GM18508 (cell line): ENCODE data around the gene TADA2B.

ENCODE experiments used
- ATAC-seq: cut with Tn5 transposase; IDR thresholded peaks from one replicate; pipeline ENCODE4 v1.9.1; 2021; ENCODE audit warnings: moderate number of reproducible peaks; ENCODE audit not compliant: insufficient read depth, unreplicated experiment

The TADA2B gene

DNA sequence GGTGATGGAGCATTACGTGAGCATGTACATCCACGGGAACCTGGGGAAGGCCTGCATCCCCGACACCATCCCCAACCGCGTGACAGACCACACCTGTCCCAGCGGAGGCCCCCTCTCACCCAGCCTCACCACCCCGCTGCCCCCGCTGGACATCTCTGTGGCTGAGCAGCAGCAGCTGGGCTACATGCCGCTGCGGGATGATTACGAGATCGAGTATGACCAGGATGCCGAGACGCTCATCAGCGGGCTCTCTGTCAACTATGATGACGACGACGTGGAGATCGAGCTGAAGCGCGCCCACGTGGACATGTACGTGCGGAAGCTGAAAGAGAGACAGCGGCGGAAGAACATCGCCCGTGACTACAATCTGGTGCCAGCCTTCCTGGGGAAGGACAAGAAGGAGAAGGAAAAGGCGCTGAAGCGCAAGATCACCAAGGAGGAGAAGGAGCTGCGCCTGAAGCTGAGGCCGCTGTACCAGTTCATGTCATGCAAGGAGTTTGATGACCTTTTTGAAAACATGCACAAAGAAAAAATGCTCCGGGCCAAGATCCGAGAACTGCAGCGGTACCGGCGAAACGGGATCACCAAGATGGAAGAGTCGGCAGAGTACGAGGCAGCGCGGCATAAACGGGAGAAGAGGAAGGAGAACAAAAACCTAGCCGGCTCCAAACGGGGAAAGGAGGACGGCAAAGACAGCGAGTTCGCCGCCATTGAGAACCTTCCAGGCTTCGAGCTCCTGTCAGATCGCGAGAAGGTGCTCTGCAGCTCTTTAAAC is 11.1 kb downstream of the TADA2B start:
- no peak for ATAC-seq

DNA sequence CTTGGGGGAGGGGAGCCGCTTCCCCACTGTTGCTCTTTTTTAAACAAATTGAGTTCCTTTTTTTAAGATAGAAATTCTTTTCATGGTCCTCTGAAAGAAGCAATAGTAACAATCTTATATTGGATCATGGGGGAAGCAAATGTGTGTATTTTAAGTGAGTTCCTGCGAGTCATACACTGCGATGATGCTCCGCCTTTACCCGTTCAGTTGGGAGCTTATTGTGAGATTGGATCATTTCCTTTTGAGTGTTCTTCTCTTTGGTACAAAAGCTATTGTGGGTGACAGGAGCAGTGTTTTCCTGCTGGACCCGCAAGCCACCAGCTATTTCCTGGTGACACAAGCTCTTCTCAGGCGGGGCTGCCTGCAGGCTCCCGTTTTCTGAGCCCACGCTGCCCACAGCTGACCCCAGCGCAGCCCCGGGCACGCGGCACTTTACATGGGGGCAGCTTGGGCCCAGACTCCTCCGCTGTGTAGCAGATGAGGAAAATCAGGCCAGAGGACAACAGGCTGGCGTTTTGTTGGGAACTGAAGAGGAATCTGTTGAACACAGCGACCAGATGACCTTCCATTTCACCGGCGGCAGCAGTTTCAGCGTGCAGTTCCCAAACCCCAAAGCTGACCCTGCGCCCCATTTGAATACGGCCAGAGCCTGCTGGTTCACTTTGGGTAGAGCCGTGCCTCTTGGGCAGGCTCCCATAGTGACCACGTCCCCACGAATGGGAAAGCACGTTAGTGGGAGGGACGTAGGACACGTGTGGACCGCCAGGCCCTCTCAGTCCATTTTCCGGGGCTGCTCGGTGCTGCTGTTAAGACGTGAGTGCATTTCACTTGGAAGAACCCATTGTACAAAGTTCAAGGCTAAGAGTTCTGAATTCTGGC is 12.2 kb downstream of the TADA2B start:
- no peak for ATAC-seq

DNA sequence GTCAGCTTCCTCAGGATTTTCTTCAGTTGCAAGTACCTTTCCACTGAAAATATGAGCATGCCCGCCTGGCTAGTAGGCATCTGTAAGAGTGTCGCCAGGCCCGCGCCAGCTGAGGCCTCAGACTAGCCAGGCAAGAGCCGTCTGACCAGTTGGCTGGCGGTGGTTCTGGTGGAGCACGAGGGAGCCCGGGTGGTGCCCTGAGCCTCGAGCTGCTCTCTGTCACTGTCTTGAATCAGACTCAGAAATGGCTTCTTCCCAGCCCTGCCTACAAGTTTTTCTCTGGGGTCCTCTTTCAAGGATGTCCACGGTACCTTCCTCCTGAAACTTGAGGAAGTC is 12.8 kb downstream of the TADA2B start:
- ATAC-seq = no peak

DNA sequence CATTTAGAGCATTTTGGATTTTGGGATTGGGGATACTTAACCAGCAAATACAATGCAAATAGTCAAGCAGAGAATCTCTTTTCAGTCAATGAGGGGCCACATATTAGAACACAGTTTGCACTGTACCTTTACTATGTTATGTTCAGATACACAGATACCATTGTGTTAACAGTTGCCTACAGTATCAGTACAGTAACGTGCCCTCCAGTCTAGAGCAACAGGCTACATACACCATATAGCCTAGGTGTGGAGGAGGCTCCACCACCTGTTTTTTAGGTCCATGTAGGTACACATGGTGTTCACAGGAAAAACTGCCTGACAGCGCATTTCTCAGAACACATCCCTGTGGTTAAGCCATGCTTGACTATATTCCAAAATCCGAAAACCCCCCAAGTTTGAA is 15.6 kb downstream of the TADA2B start:
- ATAC-seq = no peak

DNA sequence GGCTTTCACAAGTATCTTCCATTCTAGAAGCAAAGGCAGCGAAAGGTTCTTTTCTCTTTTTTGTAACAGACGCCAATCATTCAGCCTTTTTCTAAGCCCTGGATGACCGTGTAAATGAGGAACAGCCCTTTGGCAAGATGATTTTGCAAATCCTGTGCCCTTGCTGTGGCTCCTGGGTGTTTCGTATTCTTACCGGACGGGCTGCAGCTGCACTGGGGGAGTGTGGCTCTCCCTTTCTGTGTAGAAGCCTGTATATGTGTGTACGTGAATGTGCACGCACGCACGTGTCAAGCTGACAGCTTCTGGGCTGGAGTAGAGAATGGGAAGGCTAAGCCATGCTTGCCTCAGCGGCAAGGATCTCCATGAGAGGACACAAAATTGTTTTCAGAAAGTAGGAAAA is 16.5 kb downstream of the TADA2B start:
- ATAC-seq = no peak

DNA sequence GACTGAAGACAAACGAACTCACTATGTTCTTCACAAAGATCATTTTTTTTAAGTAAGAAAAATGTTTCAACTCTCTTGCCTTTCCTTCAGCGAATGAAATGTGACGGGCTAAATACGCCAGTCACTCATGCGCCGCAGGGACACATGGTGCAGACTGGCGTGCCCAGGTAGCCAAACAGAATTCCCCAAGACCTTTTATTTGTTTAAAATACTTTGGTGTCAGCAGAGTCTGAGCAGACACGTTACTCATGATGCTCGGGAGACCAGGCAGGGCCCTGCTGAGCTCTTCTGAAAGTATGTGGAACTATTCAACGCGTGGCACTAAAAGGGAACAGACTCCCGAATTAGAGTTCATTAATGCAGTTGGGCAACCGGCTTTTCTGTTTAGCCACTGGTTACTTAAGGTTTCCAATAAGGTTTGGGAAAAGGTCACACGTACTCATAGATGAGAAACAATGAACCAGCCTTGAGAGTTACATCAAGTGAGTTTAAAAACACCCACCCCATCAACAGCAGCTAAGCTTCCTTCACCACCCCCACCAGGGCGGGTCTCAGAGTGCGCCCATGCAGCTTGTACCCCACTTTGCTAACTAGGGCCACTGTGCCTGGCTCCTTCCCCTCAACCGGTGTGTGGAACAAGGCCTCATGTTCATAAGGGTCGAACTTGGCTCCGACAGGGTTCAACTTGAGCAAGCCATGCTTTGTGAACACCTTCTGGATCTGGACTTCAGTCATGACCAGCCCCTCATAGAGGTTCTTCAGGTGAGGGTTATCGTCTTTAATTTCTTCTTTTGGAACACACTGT is 17.4 kb downstream of the TADA2B start:
- ATAC-seq = no peak

DNA sequence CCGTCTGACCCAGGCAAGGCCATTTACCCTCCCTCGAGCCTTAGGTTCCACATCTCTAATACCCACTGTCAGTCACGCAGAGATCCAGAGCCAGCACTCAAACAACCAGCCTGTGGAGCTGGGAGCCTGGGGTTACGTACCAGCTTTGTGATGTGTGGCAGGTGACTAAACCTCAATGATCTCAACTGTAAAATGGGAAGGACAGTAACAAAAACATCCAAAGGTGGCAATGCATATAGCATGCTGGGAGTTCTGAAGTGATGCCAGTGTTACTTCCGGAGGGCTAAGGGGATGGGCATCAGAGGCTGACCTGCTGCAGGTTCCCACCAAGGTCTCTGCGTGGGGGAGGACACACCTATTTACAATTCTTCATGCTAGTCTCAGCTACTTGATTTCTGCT is 18.6 kb downstream of the TADA2B start:
- no peak for ATAC-seq

DNA sequence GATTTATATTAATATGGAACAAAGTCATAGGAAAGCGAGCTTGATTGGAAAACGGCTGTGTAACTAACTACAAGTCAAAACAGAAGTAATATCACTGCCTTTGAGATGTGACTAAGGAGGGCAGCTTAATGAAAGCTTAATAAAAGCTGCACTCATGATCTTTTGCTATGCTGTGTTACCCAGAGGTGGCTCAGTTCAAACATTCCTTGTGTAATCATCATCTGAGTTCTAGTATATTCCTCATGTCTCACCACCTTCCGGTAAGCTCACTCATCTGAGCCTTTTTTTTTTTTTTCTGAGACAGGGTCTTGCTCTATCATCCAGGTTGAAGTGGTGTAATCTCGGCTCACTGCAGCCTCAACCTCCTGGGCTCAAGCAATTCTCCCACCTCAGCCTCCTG is 19.6 kb downstream of the TADA2B start:
- no peak for ATAC-seq

DNA sequence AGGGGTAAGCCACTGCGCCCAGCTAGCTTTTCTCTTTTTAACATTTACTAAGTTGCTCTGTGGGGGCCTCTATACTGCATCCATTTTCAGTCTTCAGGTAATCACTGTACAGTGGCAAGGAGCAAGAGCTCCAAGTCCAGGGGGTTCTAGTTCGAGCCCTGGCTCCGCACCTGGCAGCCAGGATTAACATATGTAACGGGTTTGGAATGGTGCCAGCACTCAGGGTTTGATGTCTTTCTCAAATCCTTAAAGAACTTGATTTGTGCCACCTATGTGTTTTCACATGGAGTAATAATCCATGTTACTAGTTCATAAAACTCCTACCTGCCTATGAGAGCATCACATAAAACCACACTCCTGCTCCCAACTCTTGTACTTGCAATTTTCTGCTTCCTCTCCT is 20.2 kb downstream of the TADA2B start:
- no peak for ATAC-seq

DNA sequence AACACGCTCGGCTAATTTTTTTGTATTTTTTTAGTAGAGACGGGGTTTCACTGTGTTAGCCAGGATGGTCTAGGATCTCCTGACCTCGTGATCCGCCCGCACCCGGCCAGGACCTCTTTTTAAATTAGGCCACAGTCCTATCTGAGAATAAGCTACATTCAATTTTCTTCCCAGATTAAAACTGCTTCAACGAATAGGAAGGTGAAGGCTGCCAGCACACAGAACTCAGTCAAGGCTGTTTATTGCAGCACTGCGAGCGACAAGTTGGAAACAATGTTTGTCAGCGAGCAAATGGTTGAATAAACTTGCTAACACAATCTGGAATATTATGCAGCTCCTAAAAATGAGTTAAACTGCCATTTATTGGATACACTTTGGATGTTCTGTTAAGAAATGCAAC is 22.8 kb downstream of the TADA2B start:
- no peak for ATAC-seq

DNA sequence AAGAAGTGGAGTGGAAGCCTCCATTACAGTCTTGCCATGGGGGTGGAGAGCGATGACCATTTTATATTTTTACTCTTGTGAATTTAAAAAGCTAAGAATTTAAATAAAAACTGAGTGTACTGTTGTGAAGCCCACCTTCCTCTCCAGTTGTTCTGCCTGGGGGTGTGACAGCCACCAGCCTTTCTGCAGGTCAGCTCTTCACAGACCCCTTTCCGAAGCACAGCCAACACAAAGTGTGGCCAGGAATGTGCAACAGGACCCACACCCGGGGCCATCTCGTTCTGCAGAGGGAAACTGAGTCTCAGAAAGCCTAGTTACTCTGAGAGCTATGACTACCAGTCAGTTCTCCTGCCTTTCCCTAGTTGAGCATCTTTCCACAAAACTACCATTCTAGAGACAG is 23.3 kb downstream of the TADA2B start:
- no peak for ATAC-seq

DNA sequence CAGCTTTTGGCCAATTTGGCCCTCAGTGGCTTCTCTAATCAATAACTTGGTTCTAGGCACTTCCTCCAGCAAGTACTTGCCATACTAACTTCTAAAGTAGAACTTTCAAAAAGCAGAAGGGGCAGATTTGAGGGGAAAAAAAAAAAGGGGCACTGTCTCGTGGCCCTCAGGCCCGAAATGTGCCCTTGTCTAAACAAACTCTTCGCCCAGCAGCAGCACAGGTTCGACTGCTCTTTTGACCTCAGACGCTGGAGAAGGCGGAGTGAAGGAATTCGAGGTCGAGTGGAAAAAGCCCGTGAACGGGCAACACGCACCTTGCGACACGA is 23.9 kb downstream of the TADA2B start:
- no peak for ATAC-seq

DNA sequence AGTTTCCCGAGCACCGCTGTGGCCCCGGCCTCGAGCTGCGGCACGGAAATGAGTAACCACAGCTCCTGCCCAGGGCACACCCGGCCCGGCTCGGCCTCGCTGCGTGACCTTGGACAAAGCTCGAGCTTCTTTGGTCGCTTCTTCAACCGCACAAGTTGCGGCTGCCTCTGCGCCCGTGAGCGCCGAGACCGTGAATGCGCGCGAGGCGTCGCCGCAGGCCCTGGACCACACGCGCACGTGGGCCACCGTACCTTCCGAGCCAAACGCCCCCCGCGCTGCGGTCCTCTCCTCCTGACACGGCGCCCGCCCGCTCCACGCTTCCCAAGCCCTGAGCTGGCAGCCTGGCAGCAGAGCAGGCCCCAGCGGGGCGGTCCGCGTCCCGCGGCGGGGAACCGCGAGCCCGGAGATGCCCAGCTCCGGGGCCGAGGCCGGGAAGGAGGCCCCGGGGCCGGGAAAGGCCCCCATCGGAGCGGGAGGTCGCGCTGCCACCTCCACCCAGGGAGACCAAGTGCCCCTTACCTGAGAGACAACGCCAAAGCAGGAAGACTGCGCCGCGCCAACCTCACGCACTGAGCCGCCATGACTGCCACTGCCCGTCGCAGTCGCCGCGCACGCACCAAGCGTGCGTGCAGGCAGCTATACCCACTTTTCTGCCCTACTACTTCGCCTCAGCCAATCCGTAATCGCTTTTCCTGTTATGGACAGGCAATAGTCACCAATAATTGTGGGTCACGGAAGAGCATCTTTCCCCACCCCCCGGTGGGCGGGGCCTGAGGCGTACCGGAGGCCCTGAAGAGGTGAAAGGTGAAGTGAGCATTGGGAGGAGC is 24.5 kb downstream of the TADA2B start, which contains the start of gene GRPEL1:
Gene GRPEL1 (minus strand): TSS at position 613 of the 827 bp plus-strand sequence. CDS start 32 bp downstream, at position 581.
- ATAC-seq = peak; percentile 85

DNA sequence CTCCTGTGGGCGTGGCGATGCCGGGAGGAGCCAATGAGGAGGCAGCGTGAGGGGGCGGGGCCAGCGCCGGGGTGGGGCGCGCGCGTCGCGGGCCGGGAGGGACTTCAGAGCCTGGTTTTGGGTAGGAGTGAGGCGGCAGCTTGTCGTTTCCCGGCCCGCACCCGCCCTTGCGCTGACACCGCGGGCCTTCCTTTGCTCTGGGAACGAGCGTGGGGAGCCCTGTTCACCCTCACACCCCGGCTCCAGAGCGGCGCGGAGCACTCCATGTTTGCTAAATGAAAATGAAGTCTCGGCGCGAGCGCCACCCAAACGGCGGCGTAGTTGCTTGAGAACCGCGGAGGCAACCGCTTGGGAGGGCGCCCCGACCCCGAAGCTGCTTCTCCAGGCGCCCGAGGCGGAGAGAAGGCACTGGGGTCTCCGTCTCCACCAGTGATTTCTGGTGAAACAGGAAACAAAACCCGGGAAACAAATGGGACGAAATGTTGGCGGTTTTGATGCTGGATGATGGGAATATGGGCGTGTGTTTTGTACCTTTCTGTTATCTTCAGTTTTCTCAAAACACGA is 25.2 kb downstream of the TADA2B start:
- ATAC-seq = peak; percentile 2

DNA sequence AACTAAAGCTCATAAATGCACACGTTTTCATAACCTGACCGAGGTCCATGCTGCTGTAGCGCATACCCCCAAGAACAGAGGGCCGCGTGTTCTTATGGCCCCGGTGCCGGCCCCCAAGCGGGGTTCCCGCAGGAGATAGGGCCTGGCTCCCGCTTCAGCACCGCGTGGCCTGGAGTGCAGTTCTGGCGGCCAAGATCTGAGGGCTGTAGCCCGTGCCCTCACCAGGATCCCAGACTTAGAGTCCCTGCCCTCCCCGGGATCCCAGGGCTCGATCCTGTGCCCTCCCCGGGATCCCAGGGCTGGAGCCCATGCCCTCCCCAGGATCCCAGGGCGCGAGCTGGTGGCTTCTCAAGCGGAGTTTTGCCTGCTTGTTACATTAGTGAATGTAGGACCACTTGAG is 25.7 kb downstream of the TADA2B start:
- ATAC-seq = no peak

DNA sequence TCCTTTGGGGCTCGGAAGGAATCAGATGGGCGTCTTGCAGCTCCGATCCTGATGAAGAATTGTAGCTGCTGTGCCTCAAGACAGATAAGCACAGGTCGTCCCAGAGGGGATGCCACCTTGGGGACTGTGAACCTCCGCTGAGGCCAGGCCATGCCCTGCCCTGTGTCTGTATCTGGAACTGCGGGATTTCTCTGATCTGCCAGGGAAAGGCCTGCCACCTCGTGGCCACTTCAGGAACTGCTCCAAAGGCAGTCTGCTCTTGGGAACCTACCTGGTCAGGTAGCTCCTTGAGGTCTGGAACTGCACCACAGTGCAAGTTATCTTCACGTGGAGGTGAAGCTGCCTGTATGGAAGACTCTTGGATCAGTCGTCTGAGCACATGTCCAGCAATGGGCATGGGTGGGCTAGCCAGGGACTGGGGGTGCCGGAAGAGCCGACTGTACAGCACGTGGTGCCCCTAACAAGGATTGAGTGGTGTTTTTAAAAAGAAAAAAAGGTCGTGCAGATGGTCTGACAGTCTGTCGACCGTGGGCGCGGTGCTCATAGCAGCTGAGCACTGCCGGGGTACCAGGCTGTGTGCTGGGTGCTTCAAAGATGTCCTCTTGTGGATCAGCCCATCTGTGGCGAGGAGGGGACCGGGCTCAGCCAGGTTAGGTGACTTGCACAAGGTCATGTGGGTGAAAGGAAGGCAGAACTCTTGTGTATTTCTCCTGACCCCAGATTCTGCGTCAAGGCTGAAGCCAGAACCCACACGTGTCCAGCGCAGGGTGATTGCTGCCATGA is 27.7 kb downstream of the TADA2B start:
- peak; percentile 34 for ATAC-seq

DNA sequence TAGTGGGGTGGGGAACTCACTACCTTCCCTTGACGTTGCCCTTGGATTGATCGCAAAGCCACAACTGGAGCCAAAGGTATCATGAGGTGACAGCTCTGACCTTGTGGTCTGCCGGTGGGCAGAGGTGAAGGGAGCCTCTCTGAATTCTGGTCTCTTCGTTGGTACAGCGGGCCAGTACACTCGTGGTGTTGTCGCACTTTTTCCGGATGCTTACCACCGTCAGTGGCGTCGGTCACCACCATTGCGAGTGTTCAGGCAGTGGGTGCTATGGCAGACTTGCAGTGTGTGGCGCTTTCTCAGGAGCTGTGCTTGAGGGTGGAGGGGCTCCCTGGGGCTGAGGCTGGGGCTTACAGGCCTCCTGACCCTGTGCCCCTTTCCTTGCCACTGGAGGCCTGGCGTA is 29.9 kb downstream of the TADA2B start:
- no peak for ATAC-seq

DNA sequence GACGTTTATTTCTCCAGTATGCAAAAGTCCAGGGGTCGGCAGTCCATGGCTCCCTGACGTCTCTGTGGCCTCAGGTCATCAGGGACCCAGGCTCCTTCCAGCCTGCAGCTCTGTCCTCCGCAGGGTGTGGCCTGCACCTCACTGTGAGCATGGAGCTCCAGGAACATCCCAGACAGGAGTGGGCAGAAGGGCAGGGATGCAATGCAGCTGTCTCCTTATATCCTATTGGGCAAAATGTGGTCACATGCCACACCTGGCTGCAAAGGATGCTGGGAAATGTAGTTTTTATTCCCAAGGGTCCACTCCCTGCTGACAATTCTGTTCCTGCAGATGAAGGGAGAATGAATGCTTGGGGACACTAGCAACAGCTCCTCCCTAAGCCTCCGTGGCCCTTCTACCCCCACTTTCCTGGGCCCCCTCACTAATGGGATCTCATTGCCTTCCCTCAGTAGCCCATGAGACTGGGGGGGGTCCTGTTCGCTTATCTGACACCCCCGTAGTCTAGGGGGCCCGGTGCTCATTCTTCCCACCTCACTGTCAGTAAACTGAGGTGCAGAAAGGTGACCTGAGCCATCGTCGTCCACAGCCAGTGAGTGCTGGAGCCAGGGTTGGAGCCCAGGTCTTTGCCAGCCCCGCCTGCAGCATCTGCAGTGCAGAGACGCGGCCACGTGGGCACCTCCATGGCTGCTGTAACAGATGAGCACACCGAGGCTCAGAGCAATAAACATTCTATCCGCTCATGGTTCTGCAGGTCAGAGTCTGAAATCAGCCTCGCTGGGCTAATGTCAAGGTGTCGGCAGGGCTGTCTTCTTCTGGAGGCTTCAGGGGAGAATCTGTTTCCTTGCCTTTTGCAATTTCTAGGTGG is 30.6 kb downstream of the TADA2B start:
- no peak for ATAC-seq
